OCI-LY7 (cell line): ENCODE measurements around the gene SEMA3G.

Experiments used
- CTCF ChIP-seq: fragments of 200-600 bp; sonication (generic); conservative IDR thresholded peaks from 2 replicates; pipeline ENCODE4 v1.5.1; 2014; ENCODE audit warnings: mild to moderate bottlenecking, antibody characterized with exemption, low read length, moderate library complexity, mixed read lengths
- EZH2phosphoT487 ChIP-seq: fragments of 200-600 bp; sonication (generic); IDR thresholded peaks from 2 replicates; pipeline ENCODE4 v1.6.1; 2018; ENCODE audit warnings: low read depth, borderline replicate concordance, mild to moderate bottlenecking, mixed run types, antibody characterized with exemption, low read length, moderate library complexity, mixed read lengths

- TF ChIP-seq CTCF (no peak), EZH2phosphoT487 (no peak)
These were observed 43.1 kb upstream of the SEMA3G start for GRCh38 chr3:52487788-52488691.
